OCI-LY1 (cell line): ENCODE measurements around the gene ENDOD1.

ENCODE experiments used
- H2AFZ ChIP-seq: fragments of 200-600 bp; sonication (generic), shearing (Covaris generic); 2 replicates; pipeline ENCODE4 v1.6.0; 2014; ENCODE audit warnings: antibody characterized with exemption, mild to moderate bottlenecking, low read length
- H3F3A ChIP-seq: fragments of 200-600 bp; sonication (generic), shearing (Covaris generic); 2 replicates; pipeline ENCODE4 v1.6.0; 2014; ENCODE audit warnings: mild to moderate bottlenecking, antibody characterized with exemption, low read length, moderate library complexity; ENCODE audit not compliant: insufficient read depth
- H3K27ac ChIP-seq: fragments of 200-600 bp; sonication (generic); 2 replicates; pipeline ENCODE4 v1.5.1; 2014; ENCODE audit warnings: low read length, mixed run types, mild to moderate bottlenecking, low read depth; ENCODE audit not compliant: poor library complexity, severe bottlenecking
- H3K27me3 ChIP-seq: fragments of 200-600 bp; sonication (generic); 2 replicates; pipeline ENCODE4 v1.6.0; 2014; ENCODE audit warnings: antibody characterized with exemption, mild to moderate bottlenecking, low read length, moderate library complexity; ENCODE audit not compliant: insufficient read depth
- H3K36me3 ChIP-seq: fragments of 200-600 bp; sonication (generic); 2 replicates; pipeline ENCODE4 v1.6.1; 2014; ENCODE audit warnings: mild to moderate bottlenecking, antibody characterized with exemption, low read length, moderate library complexity, mixed read lengths; ENCODE audit not compliant: insufficient read depth
- H3K4me1 ChIP-seq: fragments of 200-600 bp; sonication (generic); 2 replicates; pipeline ENCODE4 v1.5.1; 2014; ENCODE audit warnings: mild to moderate bottlenecking, low read length, moderate library complexity; ENCODE audit not compliant: insufficient read depth, severe bottlenecking
- H3K4me2 ChIP-seq: fragments of 200-600 bp; sonication (generic), shearing (Covaris generic); 2 replicates; pipeline ENCODE4 v1.6.1; 2014; ENCODE audit warnings: low read length
- H3K4me3 ChIP-seq: fragments of 200-600 bp; sonication (generic); 2 replicates; pipeline ENCODE4 v1.5.1; 2014; ENCODE audit warnings: low read length, low read depth, mild to moderate bottlenecking, mixed read lengths; ENCODE audit not compliant: poor library complexity, severe bottlenecking
- H3K79me2 ChIP-seq: fragments of 200-600 bp; shearing (Covaris generic); 2 replicates; pipeline ENCODE4 v1.6.1; 2016; ENCODE audit warnings: mixed run types, low read length, mixed read lengths; ENCODE audit not compliant: insufficient read depth
- H3K9ac ChIP-seq: fragments of 200-600 bp; sonication (generic), shearing (Covaris generic); 2 replicates; pipeline ENCODE4 v1.6.1; 2014; ENCODE audit warnings: mild to moderate bottlenecking, low read length, mixed read lengths
- H3K9me2 ChIP-seq: fragments of 200-600 bp; sonication (generic), shearing (Covaris generic); 2 replicates; pipeline ENCODE4 v1.6.1; 2014; ENCODE audit warnings: low read depth, mild to moderate bottlenecking, low read length, mixed read lengths
- H3K9me3 ChIP-seq: fragments of 200-600 bp; shearing (Covaris generic); 2 replicates; pipeline ENCODE4 v1.6.1; 2014; ENCODE audit warnings: low read length, mixed read lengths
- H4K20me1 ChIP-seq: fragments of 200-600 bp; sonication (generic), shearing (Covaris generic); 2 replicates; pipeline ENCODE4 v1.6.0; 2016; ENCODE audit warnings: mild to moderate bottlenecking, low read length; ENCODE audit not compliant: insufficient read depth
- CTCF ChIP-seq: fragments of 200-600 bp; sonication (generic), shearing (Covaris generic); IDR thresholded peaks from 2 replicates; pipeline ENCODE4 v1.5.1; 2017; ENCODE audit warnings: mild to moderate bottlenecking, antibody characterized with exemption, low read length, moderate library complexity, mixed read lengths
- EZH2 ChIP-seq: fragments of 200-600 bp; sonication (generic), shearing (Covaris generic); IDR thresholded peaks from 2 replicates; pipeline ENCODE4 v1.8.0; 2017; ENCODE audit warnings: borderline replicate concordance, mixed run types, mild to moderate bottlenecking, antibody characterized with exemption, low read length, moderate library complexity, mixed read lengths

ENDOD1 gene

GRCh38 chr11:95092549-95093324 lies 3.1 kb downstream of the ENDOD1 start:
- Histone ChIP-seq H3K4me3 (no peak overlapping the region), H2AFZ (no peak overlapping the region), H3K9me2 (no peaks in the 10 kb centered on the region), H4K20me1 (no peaks in the 10 kb centered on the region), H3K36me3 (no peaks in the 10 kb centered on the region), H3K27me3 (no peaks in the 10 kb centered on the region), H3K79me2 (no peaks in the 10 kb centered on the region), H3K4me2 (no peak overlapping the region), H3K9me3 (no peaks in the 10 kb centered on the region), H3F3A (no peaks in the 10 kb centered on the region), H3K27ac (no peak overlapping the region), H3K4me1 (peaks cover 13% of the 10 kb centered on the region), H3K9ac (no peak overlapping the region)
- TF ChIP-seq EZH2: no peak
- peak; percentile 42 for TF ChIP-seq CTCF

DNA sequence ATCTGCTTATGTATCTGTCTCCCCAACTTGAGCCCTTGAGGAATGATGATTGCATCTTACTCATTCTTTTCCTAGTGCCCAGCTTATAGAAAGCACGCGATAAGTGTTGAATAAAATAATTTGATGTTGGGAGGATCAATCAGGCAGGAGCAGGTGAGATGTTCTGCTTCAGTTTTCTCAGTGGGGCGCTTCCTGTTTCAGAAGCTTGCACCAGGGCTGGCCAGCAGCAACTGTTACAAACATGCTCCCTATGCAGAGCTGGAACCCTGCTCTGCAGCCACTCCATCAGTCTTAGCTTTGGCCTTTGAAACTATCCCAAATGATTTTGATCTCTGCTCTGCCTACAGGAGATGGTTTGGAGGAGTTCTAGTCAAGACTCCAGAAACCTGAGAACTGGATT lies 3.9 kb downstream of the ENDOD1 start:
- Histone ChIP-seq H3K4me3 (no peak overlapping the region), H2AFZ (no peak overlapping the region), H3K27ac (no peak overlapping the region), H4K20me1 (no peaks in the 10 kb centered on the region), H3K9me3 (no peaks in the 10 kb centered on the region), H3K4me2 (no peak overlapping the region), H3K9ac (no peak overlapping the region), H3K9me2 (no peaks in the 10 kb centered on the region), H3F3A (no peaks in the 10 kb centered on the region), H3K4me1 (peaks cover 13% of the 10 kb centered on the region), H3K36me3 (no peaks in the 10 kb centered on the region), H3K27me3 (no peaks in the 10 kb centered on the region), H3K79me2 (no peaks in the 10 kb centered on the region)
- TF ChIP-seq EZH2 (no peak), CTCF (no peak)

DNA sequence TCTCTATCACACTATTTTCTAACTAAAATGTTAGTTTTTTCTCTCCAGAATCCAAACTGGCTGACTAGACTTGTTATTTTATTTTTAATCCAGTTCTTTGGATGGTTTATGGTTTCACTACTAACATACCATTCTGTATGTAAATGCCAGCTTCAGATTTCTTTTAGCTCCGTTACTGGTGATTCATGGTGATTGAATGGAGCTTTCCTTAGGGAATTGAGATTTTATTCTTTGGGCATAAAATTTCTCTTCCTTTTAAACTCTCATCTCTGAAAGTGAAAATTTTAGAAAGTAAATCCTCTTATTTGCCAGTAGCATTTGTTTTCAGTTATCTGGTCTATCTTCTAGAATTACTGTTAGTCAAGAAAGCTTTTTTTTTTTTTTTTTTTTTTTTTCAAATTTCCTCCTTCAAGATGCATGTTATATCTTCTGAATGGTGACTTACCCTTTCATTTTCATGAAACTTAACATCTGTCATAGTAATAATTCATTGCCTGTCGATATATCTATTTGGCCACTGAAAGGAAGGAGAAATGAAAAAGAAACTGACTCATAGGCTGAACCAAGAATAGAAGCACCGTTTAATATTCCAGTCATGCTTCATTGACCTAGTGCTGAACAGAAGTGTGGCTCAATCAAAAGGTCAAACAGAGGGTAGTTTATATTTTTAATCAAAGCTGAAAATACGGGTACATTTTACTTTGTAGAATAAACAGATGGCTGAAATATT lies 6.4 kb downstream of the ENDOD1 start:
- TF ChIP-seq EZH2 (no peak), CTCF (no peak)
- H3K4me2 ChIP-seq: no peak overlapping the region
- no peaks in the 10 kb centered on the region for H3K9me3 ChIP-seq
- no peaks in the 10 kb centered on the region for H3K79me2 ChIP-seq
- no peak overlapping the region for H3K27ac ChIP-seq
- no peaks in the 10 kb centered on the region for H4K20me1 ChIP-seq
- H3K9ac ChIP-seq: no peak overlapping the region
- no peaks in the 10 kb centered on the region for H3K36me3 ChIP-seq
- H3K27me3 ChIP-seq: no peaks in the 10 kb centered on the region; the same call in 1 of the 2 replicates
- no peak overlapping the region for H2AFZ ChIP-seq
- no peak overlapping the region for H3K4me3 ChIP-seq
- H3K4me1 ChIP-seq: no peaks in the 10 kb centered on the region
- no peaks in the 10 kb centered on the region for H3K9me2 ChIP-seq
- H3F3A ChIP-seq: no peaks in the 10 kb centered on the region
